Right ventricle myocardium superior (tissue), 1 donor: ENCODE data around the gene TNF. TPM values are rescaled to one million over a fixed set of nuclear protein-coding genes. Genes with fewer than 3 reads are reported as not detected.
"Not testable (repeated sequence)": the region's sequence is repeated elsewhere in the genome, so short reads cannot be mapped to it uniquely, and the experiment has no call there.

Source experiments
- ATAC-seq: fragments of 200-7000 bp; cut with Tn5 transposase; one replicate; pipeline ENCODE4 v1.9.1; 2020; ENCODE audit warnings: mild to moderate bottlenecking; ENCODE audit not compliant: poor library complexity
- DNase-seq: peaks from one replicate; pipeline ENCODE4 v3.0.0-alpha.2; 2020
- intact Hi-C: fragments of 100-400 bp; cut with DNase I; formaldehyde crosslinking; loops from one replicate; pipeline ENCODE4 v1.11.2; 2022
- total RNA-seq: library from RNA; stranded (reverse); fragmentation: NEBNext Ultra II Directional; extraction: Animal tissue kit (Norgen Biotek cat#: 25700); gene quantifications from one replicate; pipeline ENCODE4 v1.2.1, GENCODE V29; 2021
- donor health status: DM: no; HTN: yes; CAD: no; lungs with severe emphysema.

Gene TNF
- total RNA-seq, 1 donor from 2014 or later, result 0.59 TPM

DNA sequence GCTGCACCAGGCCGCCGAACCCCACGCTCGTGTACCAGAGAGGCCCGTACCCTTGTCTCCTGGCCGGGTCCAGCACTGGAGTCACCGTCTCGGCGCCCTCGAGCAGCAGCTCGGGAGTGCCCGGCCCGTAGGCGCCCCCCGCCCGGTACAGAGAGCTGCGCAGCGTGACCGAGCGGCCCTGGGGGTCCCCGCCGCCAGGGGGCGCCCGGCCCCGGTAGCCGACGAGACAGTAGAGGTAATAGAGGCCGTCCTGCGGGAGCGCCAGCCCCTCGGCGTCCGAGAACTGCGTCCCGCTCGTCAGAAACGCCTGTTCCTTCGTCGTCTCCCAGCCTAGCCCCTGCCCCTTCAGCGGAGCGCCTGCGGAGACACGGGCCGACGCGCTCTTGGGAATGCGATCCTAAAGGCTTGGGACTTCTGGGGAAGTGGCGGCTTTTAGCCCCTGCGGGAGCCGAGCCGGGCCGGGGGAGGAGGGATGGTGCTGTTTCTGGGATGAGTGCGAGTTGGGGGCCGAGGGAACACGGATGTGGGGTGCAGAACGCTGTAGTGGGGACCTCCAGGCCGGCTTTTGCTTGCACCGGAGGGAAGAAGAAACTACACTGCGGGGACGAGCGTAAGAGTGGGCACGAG, 5.6 kb downstream of the TNF start:
- intact Hi-C loops, result loop anchor here (5.0 kb wide), 1 partner anchor 34 kb away; the partner anchor contains the start of genes ATP6V1G2 and NFKBIL1
- ATAC-seq, result peak; percentile 99
- DNase-seq, result peak; percentile 96

DNA sequence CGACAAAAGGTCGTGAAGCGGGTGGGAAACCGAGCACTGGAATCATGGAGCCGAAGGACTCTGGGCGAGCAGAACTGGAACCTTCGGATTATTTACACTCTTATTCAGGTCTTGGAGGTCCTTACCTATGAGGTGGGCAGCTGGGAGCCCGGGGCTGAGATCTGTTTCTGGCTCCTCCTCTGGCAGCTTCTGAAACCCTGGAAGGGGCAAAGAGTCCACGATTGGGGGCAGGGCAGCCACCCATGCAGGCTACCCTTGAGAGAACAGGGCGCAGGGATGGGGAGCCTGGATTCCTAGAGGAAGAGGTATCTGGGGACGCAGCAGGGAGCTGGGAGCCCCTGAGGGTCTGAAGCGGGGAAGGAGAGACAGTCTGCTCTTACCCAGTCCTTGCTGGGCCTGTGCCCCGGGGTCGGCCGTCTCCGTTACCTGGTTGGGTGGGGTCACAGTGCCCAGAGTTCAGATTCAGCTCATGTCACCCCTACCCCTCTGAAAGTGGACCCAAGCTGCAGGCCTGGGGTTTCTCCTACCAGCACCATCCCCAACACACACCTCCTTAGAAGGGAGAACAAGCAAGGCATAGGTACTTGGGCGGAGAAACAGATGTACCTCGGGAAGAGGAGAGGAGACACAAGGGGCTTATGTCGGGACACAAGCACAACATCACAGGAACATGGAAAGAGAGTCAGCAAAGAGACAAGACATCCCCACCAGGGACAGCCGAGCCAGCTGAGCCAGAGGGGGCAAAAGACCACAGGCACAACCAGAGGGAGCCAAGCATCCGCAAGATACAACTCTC, 6.3 kb downstream of the TNF start:
- intact Hi-C loops, result loop anchor here (5.0 kb wide), 1 partner anchor 34 kb away; the partner anchor contains the start of genes ATP6V1G2 and NFKBIL1
- no peak for DNase-seq
- ATAC-seq, result peak; percentile 34

DNA sequence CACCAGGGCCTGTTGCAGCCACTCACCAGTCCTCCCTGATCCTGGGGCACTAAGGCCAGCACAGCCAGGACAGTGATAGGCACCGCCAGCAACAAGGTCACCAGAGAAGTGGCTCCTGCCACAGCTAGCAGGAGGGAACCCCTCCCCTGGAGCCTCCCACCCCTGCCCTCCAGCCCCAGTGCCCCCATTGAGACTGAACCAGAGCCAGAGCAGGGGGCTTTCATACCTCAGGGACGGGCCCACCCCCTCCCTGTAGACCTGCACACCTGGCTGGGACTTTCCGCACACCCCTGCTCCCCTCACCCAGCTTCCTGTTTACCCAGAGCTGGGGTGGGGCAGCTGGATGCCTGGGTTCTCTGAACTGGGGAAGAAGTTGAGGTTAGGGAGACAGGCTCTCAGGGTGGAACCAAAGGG, 6.9 kb downstream of the TNF start, which contains the start of gene LTB:
TSS of gene LTB (minus strand) at position 195 of the 414 bp plus-strand sequence. CDS start at position 188, 7 bp downstream.
- ATAC-seq (no peak), DNase-seq (no peak)
- intact Hi-C loops, result loop anchor here (5.0 kb wide), 1 partner anchor 35 kb away; the partner anchor contains the start of genes ATP6V1G2 and NFKBIL1

DNA sequence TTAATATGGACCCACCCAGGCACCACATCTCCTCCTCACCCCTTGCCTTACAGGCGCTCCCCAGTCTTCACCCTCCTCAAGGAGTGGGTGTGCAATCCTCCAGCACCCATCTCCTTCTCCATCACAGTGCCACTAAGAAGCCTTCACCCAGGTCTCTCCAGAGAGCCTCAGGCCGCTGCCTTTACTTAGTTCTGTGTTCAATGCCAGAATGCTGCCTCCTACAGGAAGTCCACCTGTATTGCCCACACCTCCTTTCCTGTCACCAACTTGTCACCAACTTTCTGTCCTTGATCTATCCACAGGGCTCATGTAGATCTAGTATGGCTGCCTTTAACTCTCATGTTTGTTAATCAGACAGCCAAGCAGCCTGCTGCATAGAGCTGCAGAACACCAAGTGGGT, 10.1 kb downstream of the TNF start:
- ATAC-seq (no peak), DNase-seq (no peak)
- intact Hi-C loops, result no loop called here

DNA sequence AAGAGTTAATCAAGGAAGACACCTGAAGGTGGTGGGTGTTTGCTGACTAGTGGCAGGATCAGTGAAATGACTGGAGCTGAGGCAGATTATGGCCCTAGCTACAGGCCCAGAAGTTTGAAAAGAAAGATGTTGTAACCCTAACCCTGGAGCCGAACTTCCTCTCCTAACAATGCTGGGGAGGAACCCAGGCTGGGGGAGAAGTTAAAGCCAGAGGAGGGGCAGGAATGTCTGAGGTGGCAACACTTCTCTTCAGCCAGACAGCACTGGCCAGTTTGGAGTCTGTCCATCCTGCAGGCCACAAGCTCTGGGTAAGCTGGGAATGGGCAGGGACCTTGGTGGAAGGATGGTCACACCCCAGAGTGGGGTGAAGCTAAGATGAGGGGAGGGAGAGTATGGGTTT, 10.6 kb downstream of the TNF start, which contains the start of gene LST1:
TSS of gene LST1 (plus strand) at position 270 of the 400 bp plus-strand sequence. CDS start 1,023 bp downstream, outside the sequence.
- DNase-seq, result peak; percentile 47
- ATAC-seq, result peak; percentile 51
- intact Hi-C loops, result no loop called here

DNA sequence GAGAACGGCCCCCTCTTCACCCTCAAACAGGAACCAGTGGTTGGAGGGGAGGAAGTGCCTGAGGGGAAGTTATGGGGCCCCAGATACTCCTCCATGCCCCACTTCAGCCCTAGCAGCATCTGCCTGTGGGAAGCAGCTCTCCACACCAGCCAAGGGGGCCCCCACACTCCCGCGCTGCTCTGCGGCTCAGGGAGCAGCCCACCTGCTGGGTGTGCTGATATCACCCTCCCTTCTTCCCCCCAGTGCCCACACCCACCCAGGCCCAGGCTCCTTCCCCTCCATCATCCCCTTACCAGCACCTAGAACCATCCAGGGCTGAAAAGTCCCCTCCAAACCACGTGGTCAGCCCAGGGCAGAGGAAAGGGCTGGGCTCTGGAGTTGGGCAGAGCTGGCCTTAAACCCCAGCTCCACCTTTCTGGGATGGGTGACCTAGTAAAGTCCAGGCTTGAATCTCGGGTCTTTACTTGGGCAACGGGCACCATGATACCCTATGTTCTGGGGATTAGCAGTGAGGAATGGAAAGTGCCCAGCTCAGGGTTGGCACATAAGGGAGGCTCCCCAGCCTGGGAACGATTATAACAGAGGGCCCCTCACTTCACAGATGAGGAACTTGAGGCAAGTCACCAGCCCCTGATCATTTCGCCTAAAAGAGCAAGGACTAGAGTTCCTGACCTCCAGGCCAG, 11.4 kb downstream of the TNF start:
- DNase-seq (peak; percentile 41), ATAC-seq (peak; percentile 57)
- intact Hi-C loops, result no loop called here

DNA sequence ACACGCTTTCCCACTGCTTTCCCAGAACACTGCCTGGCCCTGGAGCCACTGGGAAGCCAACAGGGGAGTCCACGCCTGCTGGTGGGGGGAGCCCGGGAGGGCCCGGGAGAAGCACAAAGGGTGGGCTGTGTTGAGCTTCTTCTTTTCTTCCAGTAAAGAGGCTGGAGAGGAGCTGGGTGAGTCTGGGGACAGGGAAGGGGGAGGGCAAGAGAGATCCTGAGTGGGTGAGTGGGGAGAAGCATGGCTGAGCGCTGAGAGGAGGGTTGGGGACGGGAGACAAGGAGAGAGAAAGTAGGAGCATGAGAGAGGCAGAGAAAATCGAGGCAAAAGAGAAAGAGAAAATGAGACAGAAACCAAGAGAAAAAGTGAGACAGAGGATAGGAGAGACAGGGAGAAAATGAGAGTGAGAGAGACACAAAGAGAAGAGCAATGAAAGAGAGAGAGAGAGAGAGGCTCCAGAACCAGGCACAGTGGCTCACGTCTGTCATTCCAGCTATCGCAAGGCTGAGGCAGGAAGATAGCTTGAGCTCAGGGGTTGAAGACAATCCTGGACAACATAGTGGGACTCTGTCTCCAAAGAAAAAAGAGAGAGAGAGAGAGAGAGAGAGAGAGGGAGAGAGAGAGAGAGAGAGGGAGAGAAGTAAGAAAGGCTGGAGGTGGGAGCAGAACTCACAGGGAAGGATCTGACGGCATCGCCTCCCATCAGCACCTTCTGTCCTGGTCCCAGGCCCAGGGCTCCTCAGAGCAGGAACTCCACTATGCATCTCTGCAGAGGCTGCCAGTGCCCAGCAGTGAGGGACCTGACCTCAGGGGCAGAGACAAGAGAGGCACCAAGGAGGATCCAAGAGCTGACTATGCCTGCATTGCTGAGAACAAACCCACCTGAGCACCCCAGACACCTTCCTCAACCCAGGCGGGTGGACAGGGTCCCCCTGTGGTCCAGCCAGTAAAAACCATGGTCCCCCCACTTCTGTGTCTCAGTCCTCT, 12.7 kb downstream of the TNF start:
- ATAC-seq (no peak), DNase-seq (no peak)
- intact Hi-C loops, result no loop called here

DNA sequence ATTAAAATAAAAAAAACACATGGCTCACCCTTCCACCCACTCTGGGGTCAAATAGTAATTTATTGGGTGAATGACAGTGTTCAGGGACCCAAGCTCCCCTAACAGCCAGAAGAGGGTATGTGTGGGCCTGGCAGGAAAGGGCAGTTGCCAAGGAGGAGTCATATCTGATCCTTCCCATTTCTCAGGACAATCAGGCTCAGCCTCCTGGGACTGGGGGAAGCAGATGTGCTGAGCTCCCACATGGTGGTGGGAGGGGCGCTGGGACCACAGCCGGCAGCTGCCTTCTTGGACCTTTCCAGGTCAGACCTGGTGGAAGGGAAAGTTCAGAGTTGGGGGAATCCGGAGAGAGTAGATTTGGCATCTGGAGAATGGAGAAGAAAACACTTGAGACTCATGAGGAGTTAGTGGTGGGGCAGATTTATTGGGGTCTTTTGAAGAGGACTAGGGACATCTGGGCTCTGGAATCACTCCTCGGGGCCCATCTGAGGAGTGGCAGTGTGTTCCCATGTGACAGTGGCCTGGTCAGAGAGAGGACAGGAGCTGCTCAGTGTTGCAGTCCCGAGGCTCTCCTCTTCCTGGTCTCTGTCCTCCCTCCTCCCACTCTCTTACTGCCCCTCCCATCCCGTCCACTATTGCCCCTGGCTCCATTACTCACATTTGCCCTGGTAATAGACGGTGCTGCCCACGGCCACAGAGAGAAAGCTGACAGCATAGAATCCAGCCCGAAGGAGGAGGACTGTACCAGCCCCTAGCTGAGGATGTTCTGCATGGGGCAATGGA, 13.7 kb downstream of the TNF start:
- ATAC-seq (no peak), DNase-seq (no peak)
- intact Hi-C loops, result no loop called here

DNA sequence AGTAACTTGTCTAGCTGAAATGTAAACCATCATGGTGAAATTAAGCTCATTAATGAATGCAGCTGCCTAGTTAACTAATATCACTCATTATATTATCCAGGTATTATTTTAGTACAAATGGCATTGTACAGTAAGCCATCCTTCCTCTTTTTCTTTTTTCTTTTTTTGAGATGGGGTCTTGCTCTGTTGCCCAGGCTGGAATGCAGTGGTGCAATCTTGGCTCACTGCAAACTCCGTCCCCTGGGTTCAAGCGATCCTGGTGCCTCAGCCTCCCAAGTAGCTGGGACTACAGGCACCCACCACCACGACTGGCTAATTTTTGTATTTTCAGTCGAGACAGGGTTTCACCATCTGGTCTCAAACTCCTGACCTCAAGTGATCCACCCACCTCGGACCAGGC, 15.3 kb downstream of the TNF start:
- ATAC-seq, DNase-seq, intact Hi-C loops: not testable (repeated sequence)

DNA sequence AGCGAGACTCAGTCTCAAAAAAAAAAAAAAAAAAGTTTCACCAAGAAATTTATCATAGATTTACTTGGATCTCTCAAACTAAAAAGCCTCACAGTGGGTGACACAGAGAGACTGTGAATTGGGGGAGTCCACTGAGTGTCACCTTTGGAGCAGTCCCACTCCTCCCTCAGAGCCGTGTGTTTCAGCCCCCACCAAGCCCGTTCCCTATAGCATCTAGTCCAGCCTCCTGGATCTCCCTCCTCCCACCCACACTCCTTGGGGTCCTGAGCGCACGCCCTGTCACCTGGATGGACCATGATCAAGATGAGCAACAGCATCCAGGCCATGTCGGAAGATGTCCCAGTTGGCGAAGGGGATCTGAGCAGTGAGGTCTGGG, 17.0 kb downstream of the TNF start:
- no peak for ATAC-seq
- intact Hi-C loops, result no loop called here

DNA sequence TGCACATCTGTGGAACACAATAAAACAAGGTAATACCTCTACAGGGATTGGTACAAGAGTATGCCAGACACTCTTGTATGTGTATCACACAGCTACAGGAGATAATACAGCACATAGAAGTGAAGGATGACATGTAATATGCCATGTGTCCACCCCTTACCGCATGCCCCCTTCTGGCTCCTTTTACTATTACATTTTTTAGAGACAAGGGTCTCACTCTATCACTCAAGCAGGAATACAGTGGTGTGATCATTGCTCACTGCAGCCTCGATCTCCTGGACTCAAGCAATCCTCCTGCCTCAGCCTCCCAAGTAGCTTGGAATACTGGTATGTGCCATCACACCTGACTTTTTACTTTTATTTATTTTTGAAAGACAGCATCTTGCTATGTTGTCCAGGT, 21.6 kb downstream of the TNF start:
- DNase-seq (no peak), ATAC-seq (peak; percentile 62)
- intact Hi-C loops, result no loop called here

More for the DNA sequence above, 17.0 kb downstream of the TNF start:
- no peak for DNase-seq

DNA sequence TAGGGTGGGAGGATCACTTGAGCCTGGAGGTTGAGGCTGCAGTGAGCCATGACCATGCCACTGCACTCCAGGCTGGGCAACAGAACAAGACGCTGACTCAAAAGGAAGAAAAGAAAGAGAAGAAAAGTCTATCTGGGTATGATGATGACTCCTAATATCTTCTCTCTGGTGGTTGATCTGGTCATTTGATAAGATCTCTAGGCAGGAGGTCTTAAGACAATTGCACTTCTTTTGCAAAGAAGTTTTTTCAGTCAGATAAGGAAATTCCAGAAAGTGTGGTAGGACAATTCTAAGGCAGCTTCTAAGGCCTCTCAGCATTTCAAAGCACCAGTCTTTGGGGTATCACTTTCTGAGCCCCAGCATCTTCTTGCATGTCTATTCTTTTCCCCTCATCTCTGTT, 32.0 kb downstream of the TNF start:
- intact Hi-C loops, result no loop called here
- DNase-seq (no peak), ATAC-seq (no peak)

DNA sequence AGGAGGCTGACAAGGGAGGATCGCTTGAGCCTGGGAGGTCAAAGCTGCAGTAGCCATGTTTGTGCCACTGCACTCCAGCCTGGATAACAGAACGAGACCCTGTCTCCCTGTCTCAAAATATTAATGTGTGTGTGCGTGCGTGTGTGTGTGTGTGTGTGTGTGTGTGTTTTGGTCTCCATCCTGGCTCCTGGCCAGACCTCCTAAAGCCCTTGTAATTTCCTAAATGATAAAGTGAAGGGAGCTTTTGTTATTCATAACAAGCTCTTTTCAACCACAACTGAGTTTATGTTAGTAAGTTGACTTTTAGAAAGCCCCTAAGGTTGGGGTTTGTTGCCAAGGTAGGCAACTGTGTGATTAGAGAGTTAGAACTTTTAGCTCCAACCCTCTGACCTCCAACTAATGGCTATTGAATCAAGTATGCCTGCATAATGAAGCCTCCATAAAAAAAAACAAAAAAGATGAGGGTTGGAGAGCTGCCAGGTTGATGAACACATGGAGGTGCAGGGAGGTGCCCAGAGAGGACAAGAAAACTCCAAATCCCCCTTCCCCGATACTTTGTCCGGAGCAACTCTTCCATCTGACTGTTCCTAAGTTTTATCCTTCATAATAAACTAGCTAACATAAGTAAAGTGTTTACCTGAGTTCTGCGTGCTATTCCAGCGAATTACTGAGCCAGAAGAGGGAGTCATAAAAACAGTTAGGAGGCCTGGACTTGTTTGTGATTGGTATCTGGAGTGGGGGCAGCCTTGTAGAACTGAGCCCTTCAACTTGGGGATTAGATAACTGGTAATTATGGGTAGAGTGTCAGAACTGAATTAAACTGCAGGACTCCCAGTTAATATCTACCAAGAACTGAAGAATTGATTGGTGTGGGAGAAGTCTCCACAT, 34.4 kb downstream of the TNF start:
- intact Hi-C loops, result no loop called here
- ATAC-seq (no peak), DNase-seq (no peak)

DNA sequence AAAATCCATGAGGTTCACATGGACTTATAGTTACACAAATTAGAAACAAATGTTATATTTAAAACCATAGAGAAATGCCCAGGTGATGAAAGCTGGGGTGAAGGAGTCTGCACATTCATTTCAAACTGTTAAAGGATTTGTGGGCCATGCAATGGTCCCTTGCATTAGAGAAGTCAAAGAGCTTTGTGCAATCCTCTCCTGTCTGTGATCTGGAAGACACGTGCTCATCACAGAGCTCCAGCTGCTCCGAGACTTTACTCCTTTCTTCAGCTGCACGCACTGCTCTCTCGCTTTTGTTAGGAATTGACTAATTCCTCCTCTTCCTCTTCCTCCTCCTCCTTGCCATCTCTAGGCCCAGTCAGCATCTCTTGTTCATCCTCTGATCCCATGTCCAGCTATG, 35.6 kb downstream of the TNF start:
- intact Hi-C loops, result no loop called here
- no peak for ATAC-seq
- no peak for DNase-seq

DNA sequence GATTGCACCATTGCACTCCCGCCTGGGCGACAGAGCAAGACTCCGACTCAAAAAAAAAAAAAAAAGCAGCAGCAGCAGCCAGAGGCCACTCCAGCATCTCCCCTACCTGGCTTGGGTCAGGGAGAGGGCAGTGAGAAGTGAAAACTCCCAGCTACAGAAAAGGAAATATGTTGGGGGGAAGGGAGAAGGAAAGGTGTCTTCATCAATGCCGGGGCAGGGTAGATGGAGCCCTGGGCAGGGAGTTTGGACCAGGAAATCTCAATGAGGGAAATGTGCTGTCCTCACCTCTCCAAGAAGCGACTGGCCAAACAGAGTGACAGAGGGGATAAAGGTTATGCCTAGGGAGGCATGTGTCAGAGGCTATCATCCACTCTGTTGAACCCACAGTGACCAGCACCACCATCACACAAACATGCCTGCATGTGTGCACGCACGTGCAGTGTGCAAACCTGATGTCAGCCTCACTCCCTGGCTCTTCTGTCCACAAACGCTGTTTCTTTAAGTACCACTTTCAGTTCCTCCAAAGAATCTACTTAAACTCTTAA, 38.8 kb downstream of the TNF start:
- ATAC-seq, result peak; percentile 43
- no peak for DNase-seq
- intact Hi-C loops, result no loop called here
